GM12878 (cell line): ENCODE data around the gene SLC35E4.

Source experiments
- CTCF ChIP-seq, 3 experiments: IDR thresholded peaks in 2 of 3; conservative IDR thresholded peaks in 1 of 3; 2 replicates each; pipeline ENCODE4 v1.5.1; 2011; ENCODE audit warnings: low read depth in 3 of 3, low read length in 3 of 3, mild to moderate bottlenecking in 3 of 3, control low read depth in 2 of 3, moderate library complexity in 2 of 3, inconsistent platforms in 1 of 3, mixed read lengths in 1 of 3; ENCODE audit not compliant: control insufficient read depth in 2 of 3, insufficient read depth in 1 of 3; ENCODE audit errors: extremely low read depth in 1 of 3
- POU2F2 ChIP-seq: IDR thresholded peaks from 3 replicates; pipeline ENCODE4 v1.6.1; 2011; ENCODE audit warnings: low read depth, mild to moderate bottlenecking, low read length, borderline replicate concordance
- SP1 ChIP-seq: IDR thresholded peaks from one replicate; pipeline ENCODE4 v1.6.1; 2011; ENCODE audit warnings: low read depth, low read length
- SRF ChIP-seq, 2 experiments: IDR thresholded peaks; 2 replicates each; pipeline ENCODE4 v1.6.1; 2011; ENCODE audit warnings: low read depth in 2 of 2, low read length in 2 of 2, mild to moderate bottlenecking in 1 of 2, moderate library complexity in 1 of 2

GRCh38 chr22:30605449-30606110 is 30.0 kb upstream of the SLC35E4 start:
- TF ChIP-seq CTCF (IDR thresholded peaks at IDR 0.05 in 2 of 3, conservative IDR thresholded peaks at IDR 0.05 in 1 of 3; ENCODE audit: control insufficient read depth in 2 of 3, extremely low read depth in 1 of 3, insufficient read depth in 1 of 3, low read depth in 3 of 3, low read length in 3 of 3) = peak; percentile 62 to 82 (median 80)
- TF ChIP-seq POU2F2 = no peak
- TF ChIP-seq SRF (IDR thresholded peaks at IDR 0.05; ENCODE audit: low read depth in 2 of 2, low read length in 2 of 2) = no peak
- TF ChIP-seq SP1 = no peak
